Colonic mucosa (tissue), 4 donors: Measurements from ENCODE around the gene TP53INP2. TPM values are rescaled to one million over a fixed set of nuclear protein-coding genes. Genes with fewer than 3 reads are reported as not detected.

Experiments
- DNase-seq: peaks from one replicate; pipeline ENCODE4 v3.0.0-alpha.2; 2020
- H3K27ac ChIP-seq: fragments of 200-600 bp; one replicate; pipeline ENCODE4 v1.8.0; 2021
- H3K27me3 ChIP-seq: fragments of 200-600 bp; one replicate; pipeline ENCODE4 v1.8.0; 2021
- H3K36me3 ChIP-seq: fragments of 200-600 bp; one replicate; pipeline ENCODE4 v1.8.0; 2021
- H3K4me1 ChIP-seq: fragments of 200-600 bp; one replicate; pipeline ENCODE4 v1.8.0; 2021; ENCODE audit warnings: mild to moderate bottlenecking
- H3K4me3 ChIP-seq: fragments of 200-600 bp; one replicate; pipeline ENCODE4 v1.8.0; 2021
- H3K9ac ChIP-seq, 2 donors: one replicate each; pipeline ENCODE4 v1.7.0; 2013; ENCODE audit warnings: control low read depth in 2 of 2, low read depth in 2 of 2, low read length in 2 of 2
- H3K9me3 ChIP-seq: fragments of 200-600 bp; one replicate; pipeline ENCODE4 v1.8.0; 2021
- CTCF ChIP-seq: fragments of 200-600 bp; IDR thresholded peaks from one replicate; pipeline ENCODE4 v1.8.0; 2022; ENCODE audit warnings: antibody characterized with exemption, mild to moderate bottlenecking
- intact Hi-C: fragments of 100-400 bp; cut with DNase I; formaldehyde crosslinking; loops from one replicate; pipeline ENCODE4 v1.14.1; 2022
- total RNA-seq, 2 donors: library from RNA; stranded (reverse); fragmentation: NEBNext Ultra II Directional in 1 of 2; extraction: Animal tissue kit (Norgen Biotek cat#: 25700) in 1 of 2; gene quantifications; one replicate each; pipeline ENCODE4 v1.2.1, GENCODE V29; 2021
- donor health status: healthy.
- donor health status: DM: no; HTN: no; CAD: no.
- donor health status: DM: no; HTN: no; CAD: no.

TP53INP2 gene
- total RNA-seq, 2 donors from 2014 or later = 38.1 to 60.9 TPM

GRCh38 chr20:34744340-34744739 is 40.2 kb downstream of the TP53INP2 start:
- DNase-seq = no peak
- Histone ChIP-seq H3K36me3 (peaks cover under 1% of the 10 kb centered on the region), H3K9ac (no peak overlapping the region), H3K4me1 (no peaks in the 10 kb centered on the region), H3K4me3 (no peak overlapping the region), H3K27me3 (no peaks in the 10 kb centered on the region), H3K9me3 (no peaks in the 10 kb centered on the region), H3K27ac (no peak overlapping the region)
- intact Hi-C loops = no loop called here
- no peak for TF ChIP-seq CTCF

GRCh38 chr20:34744847-34745246 is 40.7 kb downstream of the TP53INP2 start:
- no peaks in the 10 kb centered on the region for H3K27me3 ChIP-seq
- H3K4me3 ChIP-seq = no peak overlapping the region
- H3K4me1 ChIP-seq = no peaks in the 10 kb centered on the region
- no peaks in the 10 kb centered on the region for H3K9me3 ChIP-seq
- H3K9ac ChIP-seq = no peak overlapping the region
- TF ChIP-seq CTCF = no peak
- no peak overlapping the region for H3K27ac ChIP-seq
- peaks cover 5% of the 10 kb centered on the region for H3K36me3 ChIP-seq
- intact Hi-C loops = no loop called here
- no peak for DNase-seq

- Histone ChIP-seq H3K4me1 (no peaks in the 10 kb centered on the region), H3K9ac (no peak overlapping the region), H3K36me3 (peaks cover 9% of the 10 kb centered on the region), H3K4me3 (no peak overlapping the region), H3K27ac (no peak overlapping the region), H3K27me3 (no peaks in the 10 kb centered on the region), H3K9me3 (no peaks in the 10 kb centered on the region)
- DNase-seq = no peak
- intact Hi-C loops = no loop called here
- no peak for TF ChIP-seq CTCF
Observed at GRCh38 chr20:34746674-34747073, 42.5 kb downstream of the TP53INP2 start.

- no peak overlapping the region for H3K9ac ChIP-seq
- no peaks in the 10 kb centered on the region for H3K9me3 ChIP-seq
- no peak overlapping the region for H3K27ac ChIP-seq
- no peaks in the 10 kb centered on the region for H3K4me1 ChIP-seq
- no peak overlapping the region for H3K4me3 ChIP-seq
- peaks cover 9% of the 10 kb centered on the region for H3K36me3 ChIP-seq
- TF ChIP-seq CTCF = no peak
- intact Hi-C loops = no loop called here
- no peak for DNase-seq
- H3K27me3 ChIP-seq = no peaks in the 10 kb centered on the region
Observed at GRCh38 chr20:34747479-34747878, 43.3 kb downstream of the TP53INP2 start.

GRCh38 chr20:34748709-34749108 is 44.6 kb downstream of the TP53INP2 start:
- Histone ChIP-seq H3K9ac (no peak overlapping the region), H3K4me1 (no peaks in the 10 kb centered on the region), H3K36me3 (peaks cover 9% of the 10 kb centered on the region), H3K4me3 (no peak overlapping the region), H3K9me3 (no peaks in the 10 kb centered on the region), H3K27me3 (no peaks in the 10 kb centered on the region), H3K27ac (no peak overlapping the region)
- no peak for TF ChIP-seq CTCF
- DNase-seq = no peak
- intact Hi-C loops = no loop called here

- intact Hi-C loops = no loop called here
- Histone ChIP-seq H3K27me3 (no peaks in the 10 kb centered on the region), H3K4me1 (no peaks in the 10 kb centered on the region), H3K4me3 (no peak overlapping the region), H3K9ac (no peak overlapping the region), H3K9me3 (no peaks in the 10 kb centered on the region), H3K36me3 (peaks cover 9% of the 10 kb centered on the region), H3K27ac (no peak overlapping the region)
- DNase-seq = no peak
- TF ChIP-seq CTCF = no peak
Observed at GRCh38 chr20:34750484-34750883, 46.3 kb downstream of the TP53INP2 start.
